Small intestine (tissue), 7 donors: ENCODE data around the gene FBLN1. TPM values are rescaled to one million over a fixed set of nuclear protein-coding genes. Genes with fewer than 3 reads are reported as not detected.

Experiments
- DNase-seq, 2 donors: peaks; one replicate each; pipeline versions ENCODE4 v3.0.0 to v3.0.0-alpha.2; 2013
- FAIRE-seq: peaks from 2 replicates; lab custom pipeline; 2012; peaks lifted over from hg19 to GRCh38; lab: Jason Lieb, UNC
- H3K27ac ChIP-seq, 3 donors: one replicate each; pipeline ENCODE4 v1.5.1; 2013; ENCODE audit warnings: low read length in 2 of 3, mild to moderate bottlenecking in 2 of 3, control low read depth in 1 of 3, inconsistent platforms in 1 of 3, low read depth in 1 of 3, moderate library complexity in 1 of 3
- H3K27me3 ChIP-seq, 3 donors: one replicate each; pipeline ENCODE4 v1.6.1; 2013; ENCODE audit warnings: low read length in 3 of 3, inconsistent platforms in 1 of 3; ENCODE audit not compliant: control insufficient read depth in 3 of 3, insufficient read depth in 3 of 3
- H3K36me3 ChIP-seq, 3 donors: one replicate each; pipeline ENCODE4 v1.6.1; 2013; ENCODE audit warnings: low read length in 3 of 3, inconsistent platforms in 1 of 3, low read depth in 1 of 3, mild to moderate bottlenecking in 1 of 3, moderate library complexity in 1 of 3; ENCODE audit not compliant: control insufficient read depth in 3 of 3, insufficient read depth in 2 of 3
- H3K4me1 ChIP-seq, 3 donors: one replicate each; pipeline ENCODE4 v1.6.1; 2013; ENCODE audit warnings: low read length in 2 of 3, inconsistent platforms in 1 of 3, low read depth in 1 of 3, mild to moderate bottlenecking in 1 of 3, moderate library complexity in 1 of 3; ENCODE audit not compliant: control insufficient read depth in 3 of 3, insufficient read depth in 2 of 3
- H3K4me3 ChIP-seq, 3 donors: one replicate each; pipeline ENCODE4 v1.5.1; 2013; ENCODE audit warnings: low read length in 3 of 3, control low read depth in 1 of 3, inconsistent platforms in 1 of 3, low read depth in 1 of 3, mild to moderate bottlenecking in 1 of 3, moderate library complexity in 1 of 3
- H3K9me3 ChIP-seq, 2 donors: one replicate each; pipeline ENCODE4 v1.6.1; 2013; ENCODE audit warnings: low read depth in 1 of 2, low read length in 1 of 2; ENCODE audit not compliant: control insufficient read depth in 2 of 2, insufficient read depth in 1 of 2
- WGBS, 3 donors: extraction: QIAGEN DNeasy Blood & Tissue Kit; methylation state at CpG; one replicate each; pipeline ENCODE4 v1.1.7; 2013; 5-methylcytosine and 5-hydroxymethylcytosine counted together
- polyA plus RNA-seq, 4 donors: library from polyadenylated mRNA; stranded (reverse) in 3 of 4; unstranded in 1 of 4; fragments of 200-250 nt in 3 of 4; fragments of 120-200 nt in 1 of 4; gene quantifications; one replicate each; pipeline versions ENCODE4 v1.2.1 to v1.2.3, GENCODE V29; 2013
- donor health status: healthy with polysubstance abuse.
- donor health status: control.
- donor health status: control.
- donor health status: Bipolar disorder and iron deficiency.
- donor health status: healthy.

FBLN1 gene
- polyA plus RNA-seq, 4 donors: 0.89 to 144 (median 55.0) TPM

DNA sequence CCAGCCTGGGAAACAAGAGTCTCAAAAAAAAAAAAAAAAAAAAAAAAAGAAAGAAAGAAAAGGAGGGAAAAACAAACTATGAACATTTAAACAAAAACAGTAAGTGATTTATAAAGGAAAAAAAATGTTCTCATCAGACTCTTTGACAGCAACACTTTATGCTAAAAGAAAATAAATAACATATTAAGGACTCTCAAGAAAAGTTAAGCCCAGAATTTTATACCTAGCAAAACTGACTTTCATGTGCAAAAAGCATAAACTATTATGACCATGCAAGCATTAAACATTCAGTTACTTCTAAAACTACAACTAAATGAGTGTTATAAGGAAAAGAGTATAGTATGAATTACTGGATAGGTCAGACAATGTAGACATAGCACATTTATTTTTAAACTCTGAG lies 68.4 kb downstream of the FBLN1 start:
- FAIRE-seq (no peak), DNase-seq (no peak)
- Histone ChIP-seq H3K4me1 (no peaks in the 10 kb centered on the region), H3K36me3 (peaks cover 0 to 4% (median 0%) of the 10 kb centered on the region in 3 donors), H3K9me3 (peaks cover 0 to 4% of the 10 kb centered on the region in 2 donors), H3K4me3 (no peak overlapping the region), H3K27me3 (no peaks in the 10 kb centered on the region), H3K27ac (no peak overlapping the region)

DNA sequence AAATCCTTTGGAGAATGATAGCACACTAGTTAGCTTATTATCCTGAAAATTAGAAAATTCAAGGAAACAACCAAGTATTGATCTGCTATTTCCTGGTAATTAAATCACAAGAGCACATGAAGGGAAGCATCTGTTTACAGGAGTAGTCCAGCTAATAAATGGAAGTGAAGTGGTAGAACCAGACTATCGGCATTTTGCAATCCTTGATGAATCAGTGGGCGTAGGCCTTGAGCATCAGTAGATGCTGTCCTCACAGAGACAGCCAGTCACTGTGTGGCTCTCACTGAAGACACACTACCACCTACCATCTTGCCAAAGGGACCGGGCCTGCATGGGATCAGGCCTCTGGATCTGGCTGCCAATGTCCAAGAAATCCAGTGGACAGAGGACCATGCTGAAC lies 69.8 kb downstream of the FBLN1 start:
- Histone ChIP-seq H3K36me3 (peaks cover 0 to 3% (median 0%) of the 10 kb centered on the region in 3 donors), H3K4me1 (no peaks in the 10 kb centered on the region), H3K27me3 (no peaks in the 10 kb centered on the region), H3K9me3 (peaks cover 0 to 4% of the 10 kb centered on the region in 2 donors), H3K27ac (no peak overlapping the region), H3K4me3 (no peak overlapping the region)
- WGBS, 3 donors: 86 to 93% (median 87%) methylated on average over 3 of the region's 3 CpGs
- DNase-seq (no peak), FAIRE-seq (no peak)

DNA sequence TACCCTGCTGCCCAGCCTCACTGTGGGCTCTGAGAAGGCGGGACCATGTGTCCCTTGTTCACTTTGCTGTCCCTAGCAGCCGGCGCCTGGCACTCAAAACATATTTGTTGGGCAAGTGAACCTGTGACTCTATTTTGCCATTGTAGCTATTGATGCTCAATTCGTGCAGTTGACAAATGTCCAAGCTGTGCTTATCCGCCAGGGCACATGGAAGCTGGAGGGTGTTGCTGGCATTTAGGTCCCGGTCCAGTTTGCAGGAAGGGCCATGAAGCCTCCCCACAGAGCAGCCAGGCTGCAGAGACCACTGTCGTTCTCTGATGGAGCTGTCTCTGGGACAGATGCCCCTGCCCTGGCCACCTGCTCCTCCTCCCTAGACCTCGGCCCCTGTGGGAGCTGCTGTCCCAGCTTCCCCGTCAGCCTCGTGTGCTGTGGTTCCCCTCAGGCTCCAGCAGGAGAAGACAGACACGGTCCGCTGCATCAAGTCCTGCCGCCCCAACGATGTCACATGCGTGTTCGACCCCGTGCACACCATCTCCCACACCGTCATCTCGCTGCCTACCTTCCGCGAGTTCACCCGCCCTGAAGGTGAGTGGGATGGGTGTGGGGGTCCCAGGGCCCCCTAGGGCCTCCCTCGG lies 71.5 kb downstream of the FBLN1 start:
- no peak for DNase-seq
- Histone ChIP-seq H3K27ac (no peak overlapping the region), H3K9me3 (peaks cover 0 to 4% of the 10 kb centered on the region in 2 donors), H3K27me3 (no peaks in the 10 kb centered on the region), H3K4me1 (no peaks in the 10 kb centered on the region), H3K36me3 (peaks cover 0 to 7% (median 0%) of the 10 kb centered on the region in 3 donors), H3K4me3 (no peak overlapping the region)
- no peak for FAIRE-seq
- 62 to 79% (median 66%) methylated on average over 23 of the region's 23 CpGs for WGBS, 3 donors

DNA sequence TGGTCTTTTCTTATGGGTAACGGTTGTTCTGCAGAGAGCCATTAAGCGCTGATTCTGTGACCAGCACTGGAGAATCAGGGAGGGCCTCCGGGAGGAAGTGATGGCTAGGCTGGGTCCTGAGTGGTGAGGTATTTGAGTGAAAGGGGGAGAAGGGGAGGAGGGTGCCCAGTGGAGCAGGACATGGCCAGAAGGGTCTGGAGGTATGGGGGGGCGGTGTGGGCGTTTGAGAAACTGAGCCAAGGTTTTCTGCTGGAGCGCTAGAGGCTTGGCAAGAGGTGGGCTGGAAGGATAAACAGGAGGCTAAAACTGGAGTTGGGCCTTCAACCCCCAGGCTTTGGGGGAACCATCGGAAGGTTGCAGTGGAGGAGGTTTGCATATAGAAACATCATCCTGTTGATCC lies 72.5 kb downstream of the FBLN1 start:
- Histone ChIP-seq H3K36me3 (peaks cover 0 to 9% (median 0%) of the 10 kb centered on the region in 3 donors), H3K27me3 (no peaks in the 10 kb centered on the region), H3K9me3 (peaks cover 0 to 4% of the 10 kb centered on the region in 2 donors), H3K4me3 (no peak overlapping the region), H3K27ac (no peak overlapping the region), H3K4me1 (no peaks in the 10 kb centered on the region)
- FAIRE-seq: no peak
- no peak for DNase-seq
- WGBS, 3 donors: 89 to 93% (median 92%) methylated on average over 7 of the region's 7 CpGs

DNA sequence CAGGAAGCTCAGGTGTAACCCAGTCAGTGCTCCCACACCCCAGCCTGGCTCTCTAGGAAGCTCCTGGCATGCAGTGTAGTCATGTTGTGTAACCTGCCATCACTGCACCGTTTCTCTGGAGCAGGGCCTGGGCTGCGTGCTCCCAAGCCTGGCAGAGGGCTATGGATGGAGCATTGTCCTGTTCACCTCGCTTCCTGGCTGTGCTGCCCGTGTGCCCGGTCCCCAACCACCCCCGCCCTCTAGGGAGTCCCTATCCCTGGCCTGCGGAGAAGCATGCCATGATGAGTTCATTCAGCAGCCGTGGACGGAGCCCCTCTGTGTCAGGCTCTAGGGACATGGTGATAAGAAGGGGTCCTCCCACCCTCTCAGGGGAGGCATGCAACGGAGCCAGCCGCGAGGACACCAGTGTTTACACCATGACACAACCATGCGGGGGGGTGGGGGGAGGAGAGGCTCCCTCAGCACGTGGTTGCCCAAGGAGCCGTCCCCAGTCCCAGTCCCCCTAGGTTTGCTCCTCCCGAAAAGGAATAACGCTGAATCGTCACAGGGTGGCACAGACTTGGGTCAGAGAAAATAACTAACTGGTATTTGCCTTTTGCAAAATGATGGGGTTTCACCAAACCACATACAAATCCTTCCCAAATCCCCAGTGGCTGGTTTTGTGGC lies 73.1 kb downstream of the FBLN1 start:
- DNase-seq (no peak), FAIRE-seq (no peak)
- Histone ChIP-seq H3K9me3 (peaks cover 0 to 2% of the 10 kb centered on the region in 2 donors), H3K27me3 (no peaks in the 10 kb centered on the region), H3K36me3 (peaks cover 0 to 9% (median 0%) of the 10 kb centered on the region in 3 donors), H3K4me1 (no peaks in the 10 kb centered on the region), H3K27ac (no peak overlapping the region), H3K4me3 (no peak overlapping the region)
- 67 to 72% (median 72%) methylated on average over 18 of the region's 18 CpGs for WGBS, 3 donors

DNA sequence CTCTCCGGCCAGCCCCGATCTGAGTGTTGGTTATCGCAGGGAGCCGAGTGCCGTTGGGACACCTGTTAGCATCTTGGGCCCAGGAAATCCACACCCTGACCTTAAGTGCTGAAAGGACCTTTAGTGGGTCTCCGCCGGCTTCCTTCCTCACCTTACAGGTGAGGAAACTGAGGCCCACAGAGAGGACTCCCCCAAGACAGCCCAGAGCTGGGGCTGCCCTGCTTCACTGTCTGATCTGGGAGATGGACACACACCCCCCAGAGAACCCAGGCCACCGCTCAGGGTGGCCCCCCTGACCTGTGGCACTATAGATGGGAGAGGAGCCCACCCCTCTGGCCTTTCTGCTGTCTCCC lies 73.6 kb downstream of the FBLN1 start:
- H3K27ac ChIP-seq: no peak overlapping the region
- H3K4me3 ChIP-seq: no peak overlapping the region
- FAIRE-seq (no peak), DNase-seq (no peak)
- H3K36me3 ChIP-seq: peaks cover 0 to 9% (median 0%) of the 10 kb centered on the region in 3 donors
- H3K27me3 ChIP-seq: no peaks in the 10 kb centered on the region
- no peaks in the 10 kb centered on the region for H3K9me3 ChIP-seq
- H3K4me1 ChIP-seq: no peaks in the 10 kb centered on the region
- 89 to 91% (median 90%) methylated on average over 8 of the region's 8 CpGs for WGBS, 3 donors

DNA sequence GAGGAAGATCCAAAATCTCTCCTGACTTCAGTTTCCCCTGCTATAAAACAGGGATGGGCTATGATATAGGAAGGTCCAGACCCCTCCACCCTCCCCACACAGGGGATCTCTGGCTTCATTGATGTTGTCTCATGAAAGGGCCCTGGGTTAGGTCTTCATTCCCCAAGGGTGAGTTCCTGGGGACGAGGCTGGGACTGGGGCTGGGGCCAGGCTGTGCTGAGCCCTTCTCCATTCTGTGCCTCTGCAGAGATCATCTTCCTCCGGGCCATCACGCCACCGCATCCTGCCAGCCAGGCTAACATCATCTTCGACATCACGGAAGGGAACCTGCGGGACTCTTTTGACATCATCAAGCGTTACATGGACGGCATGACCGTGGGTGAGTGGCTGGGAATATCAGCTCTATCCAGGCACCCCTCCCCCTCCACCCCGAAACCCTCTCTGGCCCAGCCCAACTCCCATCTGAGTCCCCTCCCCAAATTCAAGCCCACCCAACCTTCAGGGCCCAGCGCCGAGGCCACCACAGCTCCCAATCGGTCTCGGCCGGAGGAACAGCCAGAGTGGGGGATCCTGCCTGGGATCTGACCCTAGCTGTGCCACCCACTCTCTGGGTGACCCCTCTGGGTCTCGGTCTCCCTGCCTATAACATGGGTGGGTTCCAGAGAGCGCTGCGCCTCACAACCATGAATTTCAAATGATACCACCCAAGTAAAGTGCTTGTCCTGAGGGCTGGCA lies 74.2 kb downstream of the FBLN1 start:
- DNase-seq: no peak
- Histone ChIP-seq H3K4me1 (no peaks in the 10 kb centered on the region), H3K4me3 (no peak overlapping the region), H3K27me3 (no peaks in the 10 kb centered on the region), H3K27ac (no peak overlapping the region), H3K36me3 (peaks cover 0 to 9% (median 0%) of the 10 kb centered on the region in 3 donors), H3K9me3 (no peaks in the 10 kb centered on the region)
- no peak for FAIRE-seq
- 83 to 93% (median 85%) methylated on average over 19 of the region's 19 CpGs for WGBS, 3 donors

DNA sequence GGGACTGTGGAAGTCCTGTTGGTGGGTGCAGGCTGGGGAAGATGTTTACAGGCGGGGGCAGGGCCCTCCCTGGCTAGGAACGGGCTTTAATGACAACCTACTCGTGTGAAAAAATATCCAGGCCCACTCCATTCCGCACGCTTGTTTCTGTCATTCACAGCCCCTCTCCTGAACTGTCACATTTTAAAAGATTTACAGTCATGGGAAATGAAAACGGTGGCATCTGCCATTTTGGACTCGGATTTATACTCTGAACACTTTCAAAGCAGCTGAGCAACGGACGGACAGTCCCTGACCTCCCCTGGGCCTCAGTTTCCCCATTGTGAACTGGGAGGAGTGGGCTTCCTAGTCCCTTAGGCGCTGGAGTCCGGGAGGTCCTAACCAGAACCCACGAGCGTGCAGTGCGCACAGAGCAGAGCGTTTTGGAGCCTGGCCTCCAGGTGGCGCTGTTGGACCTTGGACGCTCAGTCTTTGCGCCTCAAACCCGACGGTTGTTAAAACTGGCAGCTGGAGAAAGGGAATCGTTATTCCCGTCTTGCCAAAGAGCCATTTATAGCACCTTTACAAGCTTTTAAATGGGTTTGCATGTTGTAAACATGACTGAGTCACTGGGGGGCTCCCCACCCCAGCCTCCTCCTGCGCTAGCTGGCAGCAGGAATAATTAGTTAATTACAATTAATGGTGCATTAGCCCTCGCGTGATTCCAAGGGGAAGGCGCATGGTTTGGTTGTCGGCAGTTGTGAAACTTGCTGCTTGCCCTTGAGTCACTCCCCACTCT lies 75.3 kb downstream of the FBLN1 start:
- no peaks in the 10 kb centered on the region for H3K27me3 ChIP-seq
- H3K9me3 ChIP-seq: no peaks in the 10 kb centered on the region
- H3K36me3 ChIP-seq: peaks cover 0 to 10% (median 0%) of the 10 kb centered on the region in 3 donors
- FAIRE-seq: no peak
- H3K27ac ChIP-seq: no peak overlapping the region
- H3K4me1 ChIP-seq: no peaks in the 10 kb centered on the region
- 8 to 26% (median 18%) methylated on average over 27 of the region's 27 CpGs for WGBS, 3 donors
- peak; percentile 77 to 89 for DNase-seq
- H3K4me3 ChIP-seq: no peak overlapping the region
